Fibroblast of lung (primary cell): ENCODE data around the gene FHL1. TPM values are rescaled to one million over a fixed set of nuclear protein-coding genes. Genes with fewer than 3 reads are reported as not detected.
A peak's percentile ranks its signal among the peaks of the same experiment; 100 is the strongest.

Experiments
- DNase-seq, 2 donors: peaks; one replicate each; pipeline versions ENCODE4 v3.0.0 to v3.0.0-alpha.2; 2010; ENCODE audit warnings: low read depth in 2 of 2
- H2AFZ ChIP-seq: 2 replicates; pipeline ENCODE4 v1.5.1; 2012; ENCODE audit warnings: low read length, control low read depth, inconsistent platforms
- H3K27ac ChIP-seq: 2 replicates; pipeline ENCODE4 v1.5.1; 2011; ENCODE audit warnings: low read length, control low read depth; ENCODE audit not compliant: insufficient read depth
- H3K27me3 ChIP-seq: 2 replicates; pipeline ENCODE4 v1.5.1; 2011; ENCODE audit warnings: mild to moderate bottlenecking, low read length; ENCODE audit not compliant: control insufficient read depth, insufficient read depth
- H3K36me3 ChIP-seq: 2 replicates; pipeline ENCODE4 v1.5.1; 2011; ENCODE audit warnings: low read length; ENCODE audit not compliant: control insufficient read depth, insufficient read depth
- H3K4me1 ChIP-seq: 2 replicates; pipeline ENCODE4 v1.5.1; 2011; ENCODE audit warnings: low read length; ENCODE audit not compliant: control insufficient read depth, insufficient read depth; ENCODE audit errors: extremely low read depth
- H3K4me2 ChIP-seq: 2 replicates; pipeline ENCODE4 v1.5.1; 2011; ENCODE audit warnings: low read length, control low read depth; ENCODE audit not compliant: insufficient read depth; ENCODE audit errors: extremely low read depth
- H3K4me3 ChIP-seq, 4 experiments: fragments of 200-600 bp in 1 of 4; sonication (generic) in 1 of 4; replicated peaks in 1 of 4; 2 replicates each; pipeline ENCODE4 v1.5.1; 2011 to 2016; ENCODE audit warnings: low read length in 4 of 4, low read depth in 3 of 4, mild to moderate bottlenecking in 3 of 4, control low read depth in 2 of 4, inconsistent platforms in 1 of 4, mixed read lengths in 1 of 4; ENCODE audit not compliant: insufficient read depth in 1 of 4; ENCODE audit errors: control extremely low read depth in 1 of 4
- H3K79me2 ChIP-seq: 2 replicates; pipeline ENCODE4 v1.5.1; 2012; ENCODE audit warnings: mild to moderate bottlenecking, low read length, inconsistent platforms; ENCODE audit not compliant: control insufficient read depth, insufficient read depth
- H3K9ac ChIP-seq: 2 replicates; pipeline ENCODE4 v1.5.1; 2011; ENCODE audit warnings: mild to moderate bottlenecking, low read length, control low read depth; ENCODE audit not compliant: insufficient read depth
- H3K9me3 ChIP-seq: 2 replicates; pipeline ENCODE4 v1.5.1; 2012; ENCODE audit warnings: low read depth, low read length; ENCODE audit not compliant: control insufficient read depth, insufficient read depth
- H4K20me1 ChIP-seq: 2 replicates; pipeline ENCODE4 v1.5.1; 2011; ENCODE audit warnings: low read length; ENCODE audit not compliant: control insufficient read depth, insufficient read depth; ENCODE audit errors: extremely low read depth
- EZH2 ChIP-seq: IDR thresholded peaks from 2 replicates; pipeline ENCODE4 v1.5.1; 2012; ENCODE audit warnings: low read length, control low read depth, mild to moderate bottlenecking; ENCODE audit errors: missing control alignments
- polyA plus RNA-seq, 2 donors: library from polyadenylated mRNA; depleted of rRNA in 1 of 2; stranded (reverse) in 1 of 2; unstranded in 1 of 2; fragments of >200 nt; gene quantifications; 2 replicates each; pipeline ENCODE4 v1.2.1, GENCODE V29; 2011 to 2012; ENCODE audit warnings: missing spikeins in 1 of 2
- total RNA-seq: library from RNA; depleted of rRNA; stranded (reverse); fragments of >200 nt; gene quantifications from 2 replicates; pipeline ENCODE4 v1.2.1, GENCODE V29; 2014
- TF ChIP-seq, protein P1 (sequence below), 2 donors: IDR thresholded peaks in 1 of 2; conservative IDR thresholded peaks in 1 of 2; 1 replicate in 1 of 2; 2 replicates in 1 of 2; pipeline ENCODE4 v1.5.1; 2011 to 2012; ENCODE audit warnings: low read length in 2 of 2, control low read depth in 1 of 2, inconsistent platforms in 1 of 2, low read depth in 1 of 2, mild to moderate bottlenecking in 1 of 2

Gene FHL1
- total and polyA plus RNA-seq, 2 donors (not counting 1 experiment from before 2014, with no cell fraction given) = 180 to 627 TPM

DNA sequence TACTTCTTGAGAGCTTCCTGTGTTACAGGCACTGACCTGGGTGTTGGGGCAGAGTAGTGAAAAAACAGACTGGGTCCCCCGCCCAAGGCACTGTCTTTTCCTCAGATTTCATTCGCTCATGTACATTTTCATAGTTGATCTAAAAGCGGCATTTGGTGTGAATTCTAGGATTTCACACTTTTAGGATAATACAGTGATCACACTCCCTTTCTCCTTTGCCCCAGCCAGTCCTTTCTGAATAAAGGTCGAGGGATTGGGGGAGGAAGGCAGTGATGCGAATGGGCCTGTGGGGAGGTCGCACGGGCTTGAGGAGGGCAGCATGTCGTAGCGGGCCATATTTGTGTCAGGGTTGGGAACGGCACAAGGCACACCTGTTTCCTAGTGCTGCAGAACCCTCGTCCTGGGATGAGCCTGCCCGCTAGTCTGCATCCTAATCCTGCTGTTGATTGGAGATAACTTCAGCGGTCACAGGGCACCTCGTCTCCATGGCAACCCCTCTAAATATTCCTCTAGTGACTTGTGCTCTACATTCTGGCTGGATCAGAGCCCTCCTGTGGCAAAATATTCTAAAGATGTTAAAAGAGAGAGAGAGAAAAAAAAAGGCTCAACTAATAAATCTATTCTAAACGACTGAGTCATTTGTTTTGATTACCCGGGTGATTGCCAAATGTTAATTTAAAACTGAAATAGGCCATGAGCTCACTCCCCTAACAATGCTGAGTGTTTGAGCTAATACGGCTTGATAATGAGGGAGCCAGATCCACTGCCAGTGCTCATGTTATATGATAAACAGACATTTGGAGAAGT lies 21.8 kb downstream of the FHL1 start:
- peak overlapping the region; percentile 88 for H3K27ac ChIP-seq
- peak overlapping the region; percentile 64 for H3K4me2 ChIP-seq
- peak; percentile 91 to 97 for DNase-seq
- no peak overlapping the region for H3K4me3 ChIP-seq
- peaks cover 28% of the 10 kb centered on the region for H3K4me1 ChIP-seq
- TF ChIP-seq, protein P1, sequence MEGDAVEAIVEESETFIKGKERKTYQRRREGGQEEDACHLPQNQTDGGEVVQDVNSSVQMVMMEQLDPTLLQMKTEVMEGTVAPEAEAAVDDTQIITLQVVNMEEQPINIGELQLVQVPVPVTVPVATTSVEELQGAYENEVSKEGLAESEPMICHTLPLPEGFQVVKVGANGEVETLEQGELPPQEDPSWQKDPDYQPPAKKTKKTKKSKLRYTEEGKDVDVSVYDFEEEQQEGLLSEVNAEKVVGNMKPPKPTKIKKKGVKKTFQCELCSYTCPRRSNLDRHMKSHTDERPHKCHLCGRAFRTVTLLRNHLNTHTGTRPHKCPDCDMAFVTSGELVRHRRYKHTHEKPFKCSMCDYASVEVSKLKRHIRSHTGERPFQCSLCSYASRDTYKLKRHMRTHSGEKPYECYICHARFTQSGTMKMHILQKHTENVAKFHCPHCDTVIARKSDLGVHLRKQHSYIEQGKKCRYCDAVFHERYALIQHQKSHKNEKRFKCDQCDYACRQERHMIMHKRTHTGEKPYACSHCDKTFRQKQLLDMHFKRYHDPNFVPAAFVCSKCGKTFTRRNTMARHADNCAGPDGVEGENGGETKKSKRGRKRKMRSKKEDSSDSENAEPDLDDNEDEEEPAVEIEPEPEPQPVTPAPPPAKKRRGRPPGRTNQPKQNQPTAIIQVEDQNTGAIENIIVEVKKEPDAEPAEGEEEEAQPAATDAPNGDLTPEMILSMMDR (conservative IDR thresholded peaks at IDR 0.05 in 1 of 2, IDR thresholded peaks at IDR 0.05 in 1 of 2; ENCODE audit: low read depth in 1 of 2, low read length in 2 of 2) = no peak
- no peak for TF ChIP-seq EZH2
- no peak overlapping the region for H2AFZ ChIP-seq
- no peaks in the 10 kb centered on the region for H3K27me3 ChIP-seq
- no peaks in the 10 kb centered on the region for H3K36me3 ChIP-seq
- no peaks in the 10 kb centered on the region for H3K9me3 ChIP-seq
- no peak overlapping the region for H3K9ac ChIP-seq
- no peaks in the 10 kb centered on the region for H4K20me1 ChIP-seq
- H3K79me2 ChIP-seq = peaks cover 5% of the 10 kb centered on the region

DNA sequence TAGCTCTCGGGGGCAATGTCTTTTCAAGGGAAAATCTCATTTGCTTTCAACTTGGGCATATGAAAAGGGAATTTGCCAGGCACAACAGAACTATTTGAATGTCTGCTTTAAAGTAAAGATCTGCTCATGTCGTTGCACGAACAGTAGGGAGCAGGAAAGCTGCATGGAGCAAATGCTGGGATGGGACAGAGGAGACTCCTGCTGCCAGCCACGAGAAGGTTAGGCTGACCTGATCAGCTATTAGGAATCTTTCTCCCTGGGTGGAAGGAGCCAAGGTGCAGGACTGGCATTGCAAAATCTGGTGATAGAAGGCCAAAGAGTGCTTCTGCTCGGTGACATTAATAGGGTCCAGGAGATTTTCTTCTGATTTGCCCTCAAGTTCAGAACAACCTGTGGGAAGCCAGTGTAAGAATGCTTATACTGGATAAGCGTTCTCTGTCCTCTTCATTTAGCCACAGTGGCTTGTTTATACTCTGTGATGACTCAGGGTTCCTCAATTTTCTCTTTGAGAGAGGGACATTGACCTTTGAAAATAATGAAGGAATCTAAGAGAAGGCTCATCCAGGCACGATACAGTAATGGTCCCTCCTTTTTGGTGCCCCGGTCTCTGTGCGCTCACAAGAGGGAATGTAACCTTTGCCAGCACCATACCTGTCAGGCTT lies 22.9 kb downstream of the FHL1 start:
- H3K27me3 ChIP-seq = no peaks in the 10 kb centered on the region
- no peak overlapping the region for H2AFZ ChIP-seq
- H4K20me1 ChIP-seq = no peaks in the 10 kb centered on the region
- peak overlapping the region; percentile 87 for H3K27ac ChIP-seq
- TF ChIP-seq EZH2 = no peak
- TF ChIP-seq, protein P1 (conservative IDR thresholded peaks at IDR 0.05 in 1 of 2, IDR thresholded peaks at IDR 0.05 in 1 of 2; ENCODE audit: low read depth in 1 of 2, low read length in 2 of 2) = peak in 1 of 2 donors; percentile 36
- peak; percentile 45 to 61 for DNase-seq
- H3K9ac ChIP-seq = peak overlapping the region; percentile 20
- peaks cover 31% of the 10 kb centered on the region for H3K4me1 ChIP-seq
- H3K79me2 ChIP-seq = peaks cover 5% of the 10 kb centered on the region
- peak overlapping the region; percentile 78 for H3K4me2 ChIP-seq
- peak overlapping the region; percentile 21 to 34 (median 25) for H3K4me3 ChIP-seq
- no peaks in the 10 kb centered on the region for H3K9me3 ChIP-seq
- no peaks in the 10 kb centered on the region for H3K36me3 ChIP-seq

DNA sequence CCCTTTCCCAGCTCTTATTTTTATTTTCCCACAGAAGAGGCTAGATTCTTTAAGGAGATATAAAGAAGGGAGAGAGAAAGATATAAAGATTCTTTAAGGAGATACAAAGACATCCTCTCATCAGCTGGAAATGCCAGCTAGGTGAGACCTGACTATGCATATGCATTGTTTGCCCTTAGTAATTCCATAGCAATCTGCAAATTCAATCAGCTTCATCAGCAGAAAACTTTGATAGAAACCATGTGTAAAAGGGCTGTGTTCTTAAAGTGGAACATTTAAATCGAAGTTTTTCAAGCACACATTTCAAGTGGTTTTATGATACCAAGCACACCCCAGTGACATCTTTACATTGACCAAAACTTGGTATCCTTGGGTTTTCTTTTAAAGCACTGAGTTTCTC lies 24.1 kb downstream of the FHL1 start:
- no peaks in the 10 kb centered on the region for H3K27me3 ChIP-seq
- H3K9me3 ChIP-seq = no peaks in the 10 kb centered on the region
- no peak overlapping the region for H3K4me2 ChIP-seq
- no peaks in the 10 kb centered on the region for H3K36me3 ChIP-seq
- no peak for DNase-seq
- no peak overlapping the region for H3K9ac ChIP-seq
- H2AFZ ChIP-seq = no peak overlapping the region
- H3K4me1 ChIP-seq = peaks cover 33% of the 10 kb centered on the region
- H4K20me1 ChIP-seq = no peaks in the 10 kb centered on the region
- no peak overlapping the region for H3K4me3 ChIP-seq
- H3K79me2 ChIP-seq = peaks cover 5% of the 10 kb centered on the region
- TF ChIP-seq, protein P1 (conservative IDR thresholded peaks at IDR 0.05 in 1 of 2, IDR thresholded peaks at IDR 0.05 in 1 of 2; ENCODE audit: low read depth in 1 of 2, low read length in 2 of 2) = no peak
- TF ChIP-seq EZH2 = no peak
- peak overlapping the region; percentile 87 for H3K27ac ChIP-seq
